ENCODE data around the gene FAM131A. TPM values are rescaled to one million over a fixed set of nuclear protein-coding genes. Genes with fewer than 3 reads are reported as not detected.

Gene FAM131A
- total and polyA plus RNA-seq, 2 of the 4 experiments (the other 2 are of a cell fraction) = 10.8 to 19.5 TPM

DNA sequence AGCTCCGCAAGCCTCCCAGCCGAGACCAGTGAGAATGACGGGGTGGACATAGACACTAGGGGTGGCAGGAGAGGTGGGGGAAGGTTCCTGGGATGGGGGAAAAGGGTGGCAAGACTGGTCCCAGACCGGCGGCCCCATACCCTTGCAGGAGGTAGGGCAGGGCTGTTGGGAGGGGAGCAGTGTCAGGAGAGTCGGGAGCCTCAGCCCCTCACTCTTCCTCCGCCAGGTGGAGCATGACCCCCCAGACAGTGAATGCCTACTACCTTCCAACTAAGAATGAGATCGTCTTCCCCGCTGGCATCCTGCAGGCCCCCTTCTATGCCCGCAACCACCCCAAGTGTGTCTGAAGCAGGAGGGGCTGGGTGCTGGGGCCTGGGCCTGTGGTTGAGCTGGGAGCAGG, 47.1 kb upstream of the FAM131A start:
- in situ Hi-C loops (cut with MboI; ENCODE audit: low sequenced_read_pairs) = no loop called here
- WGBS, 2 experiments (ENCODE audit: extremely low coverage in 2 of 2, insufficient read length in 1 of 2) = no CpG with 5 or more reads among the region's 10 CpGs

More for the DNA sequence above, 47.1 kb upstream of the FAM131A start:
- Histone ChIP-seq H3K27me3 (ENCODE audit: control insufficient read depth, insufficient read depth, low read length) (peaks cover 27% of the 10 kb centered on the region), H2BK5ac (ENCODE audit: low read depth, low read length, poor library complexity, severe bottlenecking) (no peak overlapping the region), H4K20me1 (ENCODE audit: insufficient read depth, low read length) (no peaks in the 10 kb centered on the region), H2BK120ac (ENCODE audit: low read depth, low read length) (no peak overlapping the region), H2BK20ac (ENCODE audit: low read depth, low read length) (no peak overlapping the region), H3K36me3 (ENCODE audit: control insufficient read depth, insufficient read depth, low read length) (no peaks in the 10 kb centered on the region), H3K23ac (ENCODE audit: low read depth, low read length) (no peak overlapping the region), H4K5ac (ENCODE audit: low read depth, low read length) (no peak overlapping the region), H2AFZ (replicated peaks; ENCODE audit: low read length, poor library complexity) (no peak overlapping the region), H3K9ac (ENCODE audit: low read depth, low read length) (no peak overlapping the region), H2AK5ac (ENCODE audit: low read depth, low read length) (no peak overlapping the region), H3K79me1 (ENCODE audit: low read depth in 1 of 2, low read length in 2 of 2) (no peaks in the 10 kb centered on the region), H3K9me1 (ENCODE audit: insufficient read depth, low read length) (no peaks in the 10 kb centered on the region), H3K4me1 (ENCODE audit: control insufficient read depth, insufficient read depth, low read length) (no peaks in the 10 kb centered on the region), H3K9me3 (ENCODE audit: control insufficient read depth, insufficient read depth, low read length) (no peaks in the 10 kb centered on the region), H3K18ac (ENCODE audit: low read depth, low read length) (no peak overlapping the region), H3K4ac (ENCODE audit: low read depth, low read length) (no peak overlapping the region), H4K91ac (ENCODE audit: insufficient read depth, low read depth, low read length) (no peak overlapping the region), H3K4me3 (ENCODE audit: insufficient read depth, low read depth, low read length) (no peak overlapping the region), H2AK9ac (replicated peaks; ENCODE audit: low read depth, low read length, poor library complexity) (no peak overlapping the region), H2BK15ac (ENCODE audit: low read depth, low read length) (no peak overlapping the region), H4K8ac (ENCODE audit: low read depth in 2 of 2, low read length in 2 of 2) (no peak overlapping the region), H3K14ac (replicated peaks; ENCODE audit: low read depth, low read length) (no peak overlapping the region), H3K27ac (ENCODE audit: insufficient read depth, low read length) (no peak overlapping the region), H3K56ac (ENCODE audit: extremely low read depth, insufficient read depth, low read length) (no peak overlapping the region), H3K4me2 (ENCODE audit: low read depth, low read length) (no peak overlapping the region)
- no TSS peak for BruUV-seq (replicated peaks)
- intact Hi-C loops (cut with micrococcal nuclease) (no loop called here), dilution Hi-C loops (cut with HindIII; ENCODE audit: low sequenced_read_pairs, unreplicated experiment) (no loop called here)
- no peak for DNase-seq
- POLR2A ChIA-PET (ENCODE audit: unreplicated experiment) = no interaction called here
- CTCF ChIA-PET = no interaction called here
- TF ChIP-seq NFE2L2 (IDR thresholded peaks at IDR 0.05; ENCODE audit: low read depth, low read length) (no peak), RFX5 (IDR thresholded peaks at IDR 0.05; ENCODE audit: low read depth, low read length) (no peak), SMC3 (IDR thresholded peaks at IDR 0.05; ENCODE audit: low read depth, low read length) (no peak), BHLHE40 (IDR thresholded peaks at IDR 0.05; ENCODE audit: low read depth, low read length) (no peak), RCOR1 (IDR thresholded peaks at IDR 0.05; ENCODE audit: insufficient replicate concordance, low read length) (no peak), MXI1 (IDR thresholded peaks at IDR 0.05; ENCODE audit: borderline replicate concordance, low read depth, low read length) (no peak), MAFK (IDR thresholded peaks at IDR 0.05; ENCODE audit: low read depth, low read length) (no peak), CHD1 (IDR thresholded peaks at IDR 0.05; ENCODE audit: low read depth, low read length) (no peak), CEBPB (IDR thresholded peaks at IDR 0.05; ENCODE audit: low read depth, low read length) (no peak)
- TF ChIP-seq, protein P1, sequence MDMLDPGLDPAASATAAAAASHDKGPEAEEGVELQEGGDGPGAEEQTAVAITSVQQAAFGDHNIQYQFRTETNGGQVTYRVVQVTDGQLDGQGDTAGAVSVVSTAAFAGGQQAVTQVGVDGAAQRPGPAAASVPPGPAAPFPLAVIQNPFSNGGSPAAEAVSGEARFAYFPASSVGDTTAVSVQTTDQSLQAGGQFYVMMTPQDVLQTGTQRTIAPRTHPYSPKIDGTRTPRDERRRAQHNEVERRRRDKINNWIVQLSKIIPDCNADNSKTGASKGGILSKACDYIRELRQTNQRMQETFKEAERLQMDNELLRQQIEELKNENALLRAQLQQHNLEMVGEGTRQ (IDR thresholded peaks at IDR 0.05; ENCODE audit: low read depth, low read length) = no peak
- TF ChIP-seq, protein P2, sequence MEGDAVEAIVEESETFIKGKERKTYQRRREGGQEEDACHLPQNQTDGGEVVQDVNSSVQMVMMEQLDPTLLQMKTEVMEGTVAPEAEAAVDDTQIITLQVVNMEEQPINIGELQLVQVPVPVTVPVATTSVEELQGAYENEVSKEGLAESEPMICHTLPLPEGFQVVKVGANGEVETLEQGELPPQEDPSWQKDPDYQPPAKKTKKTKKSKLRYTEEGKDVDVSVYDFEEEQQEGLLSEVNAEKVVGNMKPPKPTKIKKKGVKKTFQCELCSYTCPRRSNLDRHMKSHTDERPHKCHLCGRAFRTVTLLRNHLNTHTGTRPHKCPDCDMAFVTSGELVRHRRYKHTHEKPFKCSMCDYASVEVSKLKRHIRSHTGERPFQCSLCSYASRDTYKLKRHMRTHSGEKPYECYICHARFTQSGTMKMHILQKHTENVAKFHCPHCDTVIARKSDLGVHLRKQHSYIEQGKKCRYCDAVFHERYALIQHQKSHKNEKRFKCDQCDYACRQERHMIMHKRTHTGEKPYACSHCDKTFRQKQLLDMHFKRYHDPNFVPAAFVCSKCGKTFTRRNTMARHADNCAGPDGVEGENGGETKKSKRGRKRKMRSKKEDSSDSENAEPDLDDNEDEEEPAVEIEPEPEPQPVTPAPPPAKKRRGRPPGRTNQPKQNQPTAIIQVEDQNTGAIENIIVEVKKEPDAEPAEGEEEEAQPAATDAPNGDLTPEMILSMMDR (conservative IDR thresholded peaks at IDR 0.05; ENCODE audit: low read depth, low read length) = no peak
- ATAC-seq (ENCODE audit: low read depth) = no peak

All from IMR-90 (cell line).